CD4-positive, alpha-beta T cell (primary cell): Measurements from ENCODE around the gene NKD1. TPM values are rescaled to one million over a fixed set of nuclear protein-coding genes. Genes with fewer than 3 reads are reported as not detected.

Source experiments
- ATAC-seq: fragments of 200-7000 bp; cut with Tn5 transposase; one replicate; pipeline ENCODE4 v1.10.0; 2022; ENCODE audit warnings: mild to moderate bottlenecking; ENCODE audit not compliant: poor library complexity
- CTCF ChIA-PET: fragments of 350-600 bp; sonication (Branson Sonifier 250); formaldehyde crosslinking; loops from one replicate; lab custom pipeline; 2021; ENCODE audit warnings: antibody characterized with exemption, inconsistent platforms; lab: Charles Lee
- POLR2A ChIA-PET: fragments of 350-600 bp; sonication (Branson Sonifier 250); formaldehyde crosslinking; loops from one replicate; lab custom pipeline; 2021; ENCODE audit warnings: antibody characterized with exemption, inconsistent platforms; lab: Charles Lee
- DNase-seq, 14 experiments: peaks; one replicate each; pipeline ENCODE4 v3.0.0-alpha.2; 2013 to 2020; ENCODE audit warnings: mixed read lengths in 2 of 14
- H3K27ac ChIP-seq, 2 donors: one replicate each; pipeline versions ENCODE4 v1.5.1 to v1.7.0; 2013; ENCODE audit warnings: low read length in 2 of 2, low read depth in 1 of 2, mild to moderate bottlenecking in 1 of 2
- H3K27me3 ChIP-seq, 2 experiments: 1 replicate in 1 of 2; 2 replicates in 1 of 2; pipeline versions ENCODE4 v1.6.1 to v1.7.0; 2013; ENCODE audit warnings: low read length in 2 of 2, control low read depth in 1 of 2, mild to moderate bottlenecking in 1 of 2, moderate library complexity in 1 of 2; ENCODE audit not compliant: insufficient read depth in 2 of 2, control insufficient read depth in 1 of 2
- H3K36me3 ChIP-seq: one replicate; pipeline ENCODE4 v1.6.1; 2013; ENCODE audit warnings: low read length, control low read depth; ENCODE audit not compliant: insufficient read depth
- H3K4me1 ChIP-seq: one replicate; pipeline ENCODE4 v1.6.1; 2013; ENCODE audit warnings: low read length, control low read depth; ENCODE audit not compliant: insufficient read depth
- H3K4me3 ChIP-seq: one replicate; pipeline ENCODE4 v1.5.1; 2013; ENCODE audit warnings: mild to moderate bottlenecking, low read length, moderate library complexity
- H3K9me3 ChIP-seq, 2 experiments: 1 replicate in 1 of 2; 2 replicates in 1 of 2; pipeline versions ENCODE4 v1.6.1 to v1.7.0; 2013; ENCODE audit warnings: low read length in 2 of 2, mild to moderate bottlenecking in 2 of 2, control low read depth in 1 of 2, moderate library complexity in 1 of 2; ENCODE audit not compliant: control insufficient read depth in 1 of 2, insufficient read depth in 1 of 2
- H3K27ac Mint-ChIP-seq: one replicate; pipeline ENCODE4 v1.8.0; 2020; ENCODE audit warnings: mixed read lengths
- H3K27me3 Mint-ChIP-seq: one replicate; pipeline ENCODE4 v1.8.0; 2021; ENCODE audit warnings: mixed read lengths
- H3K36me3 Mint-ChIP-seq: one replicate; pipeline ENCODE4 v1.8.0; 2021; ENCODE audit warnings: low read depth, mixed read lengths
- H3K4me1 Mint-ChIP-seq: one replicate; pipeline ENCODE4 v1.8.0; 2021; ENCODE audit warnings: low read depth, mixed read lengths
- H3K4me3 Mint-ChIP-seq: one replicate; pipeline ENCODE4 v1.8.0; 2020; ENCODE audit warnings: mild to moderate bottlenecking, mixed read lengths
- H3K9me3 Mint-ChIP-seq: one replicate; pipeline ENCODE4 v1.8.0; 2020; ENCODE audit warnings: mixed read lengths
- CTCF ChIP-seq: fragments of 200-600 bp; IDR thresholded peaks from one replicate; pipeline ENCODE4 v1.8.0; 2022; ENCODE audit warnings: antibody characterized with exemption, mild to moderate bottlenecking
- intact Hi-C, 2 experiments: fragments of 100-400 bp; cut with DNase I in 1 of 2; cut with micrococcal nuclease in 1 of 2; formaldehyde crosslinking; loops; one replicate each; pipeline versions ENCODE4 v1.15.1 to v1.9.0; 2023 to 2025; cut with DNase I, micrococcal nuclease
- total RNA-seq, 174 experiments: library from RNA in 2 of 174; stranded (reverse) in 2 of 174; gene quantifications; one replicate each; pipeline ENCODE4 v1.2.3 and lab custom pipeline; 2021 to 2026

NKD1 gene
- total RNA-seq, 2 experiments from 2014 or later = 6.1 to 9.8 TPM

GRCh38 chr16:50555269-50555875 is 7.2 kb downstream of the NKD1 start:
- intact Hi-C loops = no loop called here
- H3K36me3 ChIP-seq = no peaks in the 10 kb centered on the region
- Mint-ChIP-seq H3K27me3 (no peaks in the 10 kb centered on the region), H3K4me3 (no peak overlapping the region), H3K9me3 (no peaks in the 10 kb centered on the region), H3K4me1 (peaks cover 29% of the 10 kb centered on the region), H3K36me3 (peaks cover 71% of the 10 kb centered on the region), H3K27ac (no peak overlapping the region)
- peaks cover 2% of the 10 kb centered on the region for H3K4me1 ChIP-seq
- no peaks in the 10 kb centered on the region for H3K27me3 ChIP-seq
- H3K27ac ChIP-seq = no peak overlapping the region
- peaks cover 0 to 19% of the 10 kb centered on the region in 2 experiments for H3K9me3 ChIP-seq
- ChIA-PET CTCF (no interaction called here), POLR2A (no interaction called here)
- H3K4me3 ChIP-seq = no peak overlapping the region
- no peak for TF ChIP-seq CTCF
- DNase-seq (no peak), ATAC-seq (no peak)

GRCh38 chr16:50555952-50556673 is 7.9 kb downstream of the NKD1 start:
- no peaks in the 10 kb centered on the region for H3K36me3 ChIP-seq

GRCh38 chr16:50557046-50557445 is 8.8 kb downstream of the NKD1 start:
- Histone ChIP-seq H3K4me3 (no peak overlapping the region), H3K4me1 (no peaks in the 10 kb centered on the region), H3K9me3 (peaks cover 7 to 25% of the 10 kb centered on the region in 2 experiments), H3K27ac (no peak overlapping the region), H3K36me3 (no peaks in the 10 kb centered on the region), H3K27me3 (no peaks in the 10 kb centered on the region)
- Mint-ChIP-seq H3K27me3 (no peaks in the 10 kb centered on the region), H3K27ac (no peak overlapping the region), H3K9me3 (peaks cover 2% of the 10 kb centered on the region), H3K4me3 (no peak overlapping the region), H3K4me1 (peaks cover 23% of the 10 kb centered on the region), H3K36me3 (peaks cover 87% of the 10 kb centered on the region)
- TF ChIP-seq CTCF = no peak
- ChIA-PET POLR2A (no interaction called here), CTCF (interaction anchor here (1.9 kb wide), 1 partner anchor 108 kb away, joined by 6 read pairs; no protein-coding TSS in a partner anchor)
- intact Hi-C loops = no loop called here
- DNase-seq = no peak
- ATAC-seq = no peak

More at GRCh38 chr16:50555952-50556673, 7.9 kb downstream of the NKD1 start:
- intact Hi-C loops = no loop called here
- Histone ChIP-seq H3K4me1 (no peaks in the 10 kb centered on the region), H3K9me3 (peaks cover 3 to 24% of the 10 kb centered on the region in 2 experiments), H3K4me3 (no peak overlapping the region), H3K27me3 (no peaks in the 10 kb centered on the region), H3K27ac (no peak overlapping the region)
- CTCF ChIA-PET = no interaction called here
- ATAC-seq = no peak
- POLR2A ChIA-PET = no interaction called here
- no peak for TF ChIP-seq CTCF
- no peaks in the 10 kb centered on the region for H3K27me3 Mint-ChIP-seq
- H3K4me3 Mint-ChIP-seq = no peak overlapping the region
- no peaks in the 10 kb centered on the region for H3K9me3 Mint-ChIP-seq
- H3K36me3 Mint-ChIP-seq = peaks cover 78% of the 10 kb centered on the region
- peaks cover 23% of the 10 kb centered on the region for H3K4me1 Mint-ChIP-seq
- H3K27ac Mint-ChIP-seq = no peak overlapping the region
- DNase-seq = no peak
